HFF-Myc (cell line): ENCODE measurements around the gene TPST2.

Experiments used
- DNase-seq: peaks from one replicate; pipeline ENCODE4 v3.0.0-alpha.2; 2011; ENCODE audit warnings: low read depth; ENCODE audit errors: extremely low read depth
- H3K4me3 ChIP-seq: replicated peaks from 2 replicates; pipeline ENCODE4 v1.5.1; 2011; ENCODE audit warnings: low read depth, mild to moderate bottlenecking, control low read depth, low read length
- CTCF ChIP-seq: IDR thresholded peaks from 2 replicates; pipeline ENCODE4 v1.5.1; 2012; ENCODE audit warnings: mild to moderate bottlenecking, low read depth, low read length, control low read depth; ENCODE audit errors: missing control alignments

TPST2 gene

GRCh38 chr22:26547426-26547825, 42.5 kb downstream of the TPST2 start:
- no peak for DNase-seq
- H3K4me3 ChIP-seq, result no peak overlapping the region

GRCh38 chr22:26546282-26546681, 43.6 kb downstream of the TPST2 start:
- no peak overlapping the region for H3K4me3 ChIP-seq
- TF ChIP-seq CTCF, result no peak
- DNase-seq, result no peak

More at GRCh38 chr22:26547426-26547825, 42.5 kb downstream of the TPST2 start:
- TF ChIP-seq CTCF, result no peak

- H3K4me3 ChIP-seq, result no peak overlapping the region
- DNase-seq, result no peak
- no peak for TF ChIP-seq CTCF
Measured at GRCh38 chr22:26545827-26546226, 44.1 kb downstream of the TPST2 start.

- DNase-seq, result no peak
- no peak for TF ChIP-seq CTCF
- H3K4me3 ChIP-seq, result no peak overlapping the region
Measured at GRCh38 chr22:26545385-26545784, 44.5 kb downstream of the TPST2 start.

GRCh38 chr22:26544489-26544888, 45.4 kb downstream of the TPST2 start:
- H3K4me3 ChIP-seq, result no peak overlapping the region
- no peak for TF ChIP-seq CTCF
- no peak for DNase-seq

- no peak overlapping the region for H3K4me3 ChIP-seq
- DNase-seq, result no peak
- TF ChIP-seq CTCF, result no peak
Measured at GRCh38 chr22:26542831-26543230, 47.1 kb downstream of the TPST2 start.

- no peak for DNase-seq
- no peak for TF ChIP-seq CTCF
- H3K4me3 ChIP-seq, result no peak overlapping the region
Measured at GRCh38 chr22:26541167-26541819, 48.6 kb downstream of the TPST2 start.
